PC-9 (cell line): ENCODE data around the gene MAGI2.

ENCODE experiments used
- CTCF ChIP-seq: fragments of 200-600 bp; sonication (generic); conservative IDR thresholded peaks from 2 replicates; pipeline ENCODE4 v1.6.1; 2017; ENCODE audit warnings: mixed run types, antibody characterized with exemption, mild to moderate bottlenecking, moderate library complexity
- EZH2 ChIP-seq: fragments of 200-600 bp; sonication (generic); IDR thresholded peaks from 2 replicates; pipeline ENCODE4 v1.8.0; 2017; ENCODE audit warnings: antibody characterized with exemption, low read depth

- TF ChIP-seq EZH2 (no peak), CTCF (no peak)
Observed at GRCh38 chr7:78307892-78308291, 1145.6 kb downstream of the MAGI2 start.
